Suprapubic skin (tissue), 4 donors: ENCODE results near the gene INS. TPM values are rescaled to one million over a fixed set of nuclear protein-coding genes. Genes with fewer than 3 reads are reported as not detected.

Experiments
- DNase-seq, 2 donors: peaks; one replicate each; pipeline ENCODE4 v3.0.0-alpha.2; 2019; ENCODE audit warnings: low spot score in 2 of 2
- H3K27ac ChIP-seq: fragments of 200-600 bp; sonication (generic); one replicate; pipeline ENCODE4 v1.5.1; 2019
- H3K27me3 ChIP-seq: fragments of 200-600 bp; sonication (generic); one replicate; pipeline ENCODE4 v1.5.1; 2019
- H3K36me3 ChIP-seq: fragments of 200-600 bp; sonication (generic); one replicate; pipeline ENCODE4 v1.5.1; 2019
- H3K4me1 ChIP-seq: fragments of 200-600 bp; sonication (generic); one replicate; pipeline ENCODE4 v1.5.1; 2019
- H3K4me3 ChIP-seq: fragments of 200-600 bp; sonication (generic); one replicate; pipeline ENCODE4 v1.5.1; 2019; ENCODE audit warnings: mild to moderate bottlenecking
- H3K9me3 ChIP-seq: fragments of 200-600 bp; sonication (generic); one replicate; pipeline ENCODE4 v1.5.1; 2019
- EP300 ChIP-seq: sonication (generic); formaldehyde crosslinking; IDR thresholded peaks from one replicate; pipeline ENCODE4 v1.6.1; 2017; ENCODE audit warnings: antibody characterized with exemption
- POLR2A ChIP-seq, 2 donors: fragments of 450-650 bp; IDR thresholded peaks; one replicate each; pipeline ENCODE4 v1.6.1; 2017; ENCODE audit warnings: antibody characterized with exemption in 2 of 2, mild to moderate bottlenecking in 2 of 2, moderate library complexity in 2 of 2
- POLR2AphosphoS5 ChIP-seq, 3 donors: sonication (generic); formaldehyde crosslinking; IDR thresholded peaks; one replicate each; pipeline ENCODE4 v1.6.1; 2017; ENCODE audit warnings: antibody characterized with exemption in 3 of 3
- WGBS: methylation state at CpG from one replicate; pipeline ENCODE4 v1.1.5; 2018; 5-methylcytosine and 5-hydroxymethylcytosine counted together
- total RNA-seq, 4 donors: library from RNA; depleted of rRNA; stranded (reverse); fragments of >200 nt; gene quantifications; one replicate each; pipeline ENCODE4 v1.1.0, GENCODE V29; 2016
- TF ChIP-seq, protein P1 (sequence below), 2 donors: fragments of 200-600 bp in 1 of 2; fragments of 450-650 bp in 1 of 2; sonication (generic) in 1 of 2; IDR thresholded peaks; one replicate each; pipeline ENCODE4 v1.5.1; 2016 to 2019; ENCODE audit warnings: antibody characterized with exemption in 2 of 2, mild to moderate bottlenecking in 1 of 2, moderate library complexity in 1 of 2

Gene INS
- total RNA-seq, 4 donors from 2014 or later: not detected

GRCh38 chr11:2132874-2133240 lies 28.2 kb downstream of the INS start:
- no peaks in the 10 kb centered on the region for H3K36me3 ChIP-seq
- H3K9me3 ChIP-seq: no peaks in the 10 kb centered on the region
- H3K27me3 ChIP-seq: peaks cover 98% of the 10 kb centered on the region
- peaks cover 12% of the 10 kb centered on the region for H3K4me1 ChIP-seq
- 59% methylated on average over 9 of the region's 24 CpGs for WGBS
- no peak for DNase-seq
- no peak for TF ChIP-seq POLR2A (IDR thresholded peaks at IDR 0.05)
- TF ChIP-seq, protein P1, sequence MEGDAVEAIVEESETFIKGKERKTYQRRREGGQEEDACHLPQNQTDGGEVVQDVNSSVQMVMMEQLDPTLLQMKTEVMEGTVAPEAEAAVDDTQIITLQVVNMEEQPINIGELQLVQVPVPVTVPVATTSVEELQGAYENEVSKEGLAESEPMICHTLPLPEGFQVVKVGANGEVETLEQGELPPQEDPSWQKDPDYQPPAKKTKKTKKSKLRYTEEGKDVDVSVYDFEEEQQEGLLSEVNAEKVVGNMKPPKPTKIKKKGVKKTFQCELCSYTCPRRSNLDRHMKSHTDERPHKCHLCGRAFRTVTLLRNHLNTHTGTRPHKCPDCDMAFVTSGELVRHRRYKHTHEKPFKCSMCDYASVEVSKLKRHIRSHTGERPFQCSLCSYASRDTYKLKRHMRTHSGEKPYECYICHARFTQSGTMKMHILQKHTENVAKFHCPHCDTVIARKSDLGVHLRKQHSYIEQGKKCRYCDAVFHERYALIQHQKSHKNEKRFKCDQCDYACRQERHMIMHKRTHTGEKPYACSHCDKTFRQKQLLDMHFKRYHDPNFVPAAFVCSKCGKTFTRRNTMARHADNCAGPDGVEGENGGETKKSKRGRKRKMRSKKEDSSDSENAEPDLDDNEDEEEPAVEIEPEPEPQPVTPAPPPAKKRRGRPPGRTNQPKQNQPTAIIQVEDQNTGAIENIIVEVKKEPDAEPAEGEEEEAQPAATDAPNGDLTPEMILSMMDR (IDR thresholded peaks at IDR 0.05): no peak
- H3K27ac ChIP-seq: no peak overlapping the region
- H3K4me3 ChIP-seq: no peak overlapping the region

GRCh38 chr11:2132246-2132645 lies 28.8 kb downstream of the INS start:
- Histone ChIP-seq H3K4me3 (no peak overlapping the region), H3K4me1 (peaks cover 6% of the 10 kb centered on the region), H3K9me3 (no peaks in the 10 kb centered on the region), H3K27ac (no peak overlapping the region), H3K27me3 (peaks cover 96% of the 10 kb centered on the region), H3K36me3 (no peaks in the 10 kb centered on the region)
- no peak for DNase-seq
- no peak for TF ChIP-seq POLR2AphosphoS5 (IDR thresholded peaks at IDR 0.05)
- no peak for TF ChIP-seq POLR2A (IDR thresholded peaks at IDR 0.05)
- TF ChIP-seq, protein P1 (IDR thresholded peaks at IDR 0.05): no peak
- no peak for TF ChIP-seq EP300
- 66% methylated on average over 6 of the region's 6 CpGs for WGBS

DNA sequence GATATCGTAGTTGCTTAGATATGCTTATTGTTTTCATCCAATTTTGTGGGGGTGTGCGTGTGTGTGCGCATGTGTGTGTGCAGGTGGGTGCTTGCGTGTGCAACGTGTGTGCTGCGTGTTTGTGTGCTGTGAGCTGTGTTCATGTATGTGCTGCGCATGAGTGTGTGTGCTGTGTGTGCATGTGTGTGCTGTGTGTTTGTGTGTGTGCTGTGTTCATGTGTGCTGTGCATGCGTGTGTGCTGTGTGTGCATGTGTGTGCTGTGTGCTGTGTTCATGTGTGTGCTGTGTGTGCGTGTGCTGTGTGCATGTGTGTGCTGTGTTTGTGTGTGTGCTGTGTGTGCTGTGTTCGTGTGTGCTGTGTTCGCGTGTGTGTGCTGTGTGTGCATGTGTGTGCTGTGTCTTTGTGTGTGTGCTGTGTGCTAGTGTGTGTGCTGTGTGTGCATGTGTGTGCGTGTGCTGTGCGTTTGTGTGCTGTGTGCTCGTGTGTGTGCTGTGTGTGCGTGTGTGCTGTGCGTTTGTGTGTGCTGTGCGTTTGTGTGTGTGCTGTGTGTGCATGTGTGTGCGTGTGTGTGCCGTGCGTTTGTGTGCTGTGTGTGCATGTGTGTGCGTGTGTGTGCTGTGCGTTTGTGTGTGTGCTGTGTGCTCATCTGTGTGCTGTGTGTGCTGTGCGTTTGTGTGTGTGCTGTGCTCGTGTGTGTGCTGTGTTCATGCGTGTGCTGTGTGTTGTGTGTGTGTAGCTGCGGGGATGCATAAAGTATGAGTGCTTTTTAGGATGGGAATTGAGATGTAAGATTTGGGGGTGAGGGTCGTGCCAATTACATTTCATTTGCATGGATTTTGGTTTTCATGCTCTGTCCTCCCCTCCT lies 29.4 kb downstream of the INS start:
- TF ChIP-seq EP300 (no peak), POLR2A (IDR thresholded peaks at IDR 0.05) (no peak), POLR2AphosphoS5 (IDR thresholded peaks at IDR 0.05) (no peak)
- TF ChIP-seq, protein P1 (IDR thresholded peaks at IDR 0.05): no peak
- 85% methylated on average over 21 of the region's 28 CpGs for WGBS
- H3K27ac ChIP-seq: no peak overlapping the region
- peaks cover 89% of the 10 kb centered on the region for H3K27me3 ChIP-seq
- H3K4me1 ChIP-seq: peaks cover under 1% of the 10 kb centered on the region
- H3K9me3 ChIP-seq: no peaks in the 10 kb centered on the region
- no peak overlapping the region for H3K4me3 ChIP-seq
- DNase-seq: no peak
- H3K36me3 ChIP-seq: no peaks in the 10 kb centered on the region

GRCh38 chr11:2130881-2131352 lies 30.1 kb downstream of the INS start:
- no peak for DNase-seq
- peaks cover 82% of the 10 kb centered on the region for H3K27me3 ChIP-seq
- WGBS: 86% methylated on average over 14 of the region's 18 CpGs
- H3K9me3 ChIP-seq: no peaks in the 10 kb centered on the region
- TF ChIP-seq, protein P1 (IDR thresholded peaks at IDR 0.05): no peak
- TF ChIP-seq POLR2A (IDR thresholded peaks at IDR 0.05) (no peak), POLR2AphosphoS5 (IDR thresholded peaks at IDR 0.05) (no peak), EP300 (no peak)
- H3K4me1 ChIP-seq: no peaks in the 10 kb centered on the region
- H3K27ac ChIP-seq: no peak overlapping the region
- no peaks in the 10 kb centered on the region for H3K36me3 ChIP-seq
- H3K4me3 ChIP-seq: no peak overlapping the region

GRCh38 chr11:2129699-2130366 lies 31.2 kb downstream of the INS start:
- no peaks in the 10 kb centered on the region for H3K4me1 ChIP-seq
- H3K27ac ChIP-seq: no peak overlapping the region
- TF ChIP-seq POLR2AphosphoS5 (IDR thresholded peaks at IDR 0.05): no peak
- TF ChIP-seq, protein P1 (IDR thresholded peaks at IDR 0.05): no peak
- no peak for TF ChIP-seq POLR2A (IDR thresholded peaks at IDR 0.05)
- TF ChIP-seq EP300: no peak
- no peak for DNase-seq
- H3K4me3 ChIP-seq: no peak overlapping the region
- WGBS: 84% methylated on average over 9 of the region's 25 CpGs
- no peaks in the 10 kb centered on the region for H3K36me3 ChIP-seq
- no peaks in the 10 kb centered on the region for H3K9me3 ChIP-seq
- H3K27me3 ChIP-seq: peaks cover 71% of the 10 kb centered on the region
